ENCODE results near the gene ATP6V0B. TPM values are rescaled to one million over a fixed set of nuclear protein-coding genes. Genes with fewer than 3 reads are reported as not detected.

Gene ATP6V0B
- total and polyA plus RNA-seq, 2 donors (not counting 1 experiment from before 2014, with no cell fraction given), result 91.0 to 198 TPM

DNA sequence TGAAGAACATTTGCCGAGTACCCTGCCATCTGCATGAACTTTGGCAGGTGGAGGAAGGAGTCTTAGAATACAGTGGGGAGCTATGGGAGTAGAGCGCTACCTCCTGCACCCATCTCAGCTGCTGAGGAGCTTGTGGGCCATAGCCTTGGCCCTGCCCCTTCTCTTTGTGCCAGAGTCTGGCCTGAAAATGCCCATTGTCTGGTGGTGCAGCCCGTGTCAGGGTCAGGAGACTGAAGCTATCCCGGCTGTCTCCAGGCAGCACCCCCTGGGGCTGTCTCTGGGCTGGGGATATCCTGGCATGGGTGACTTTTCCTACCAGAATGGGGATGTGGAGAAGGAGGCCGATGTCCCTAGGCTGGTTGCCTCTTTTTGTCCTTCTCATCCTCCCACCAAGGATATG is 20.7 kb upstream of the ATP6V0B start:
- ATAC-seq (ENCODE audit: low read depth) (no peak), DNase-seq (no peak)
- Histone ChIP-seq H3K27ac (ENCODE audit: low read length in 2 of 2) (no peak overlapping the region), H2AFZ (ENCODE audit: insufficient read depth, low read depth, low read length, poor library complexity, severe bottlenecking) (no peak overlapping the region), H3K79me2 (ENCODE audit: control insufficient read depth, insufficient read depth, low read length) (peaks cover 33% of the 10 kb centered on the region), H3K9me3 (ENCODE audit: control extremely low read depth in 1 of 3, control insufficient read depth in 2 of 3, insufficient read depth in 1 of 3, low read length in 2 of 3) (no peaks in the 10 kb centered on the region), H3K4me1 (ENCODE audit: control insufficient read depth in 2 of 2, insufficient read depth in 2 of 2, low read length in 2 of 2) (no peaks in the 10 kb centered on the region), H3K27me3 (replicated peaks in 1 of 4; ENCODE audit: control extremely low read depth in 1 of 4, control insufficient read depth in 3 of 4, insufficient read depth in 4 of 4, low read length in 3 of 4) (no peaks in the 10 kb centered on the region), H3K4me2 (replicated peaks; ENCODE audit: low read depth, low read length, poor library complexity, severe bottlenecking) (no peak overlapping the region), H3K4me3 (ENCODE audit: control extremely low read depth in 1 of 5, extremely low read depth in 1 of 5, insufficient read depth in 1 of 5, low read depth in 2 of 5, low read length in 4 of 5) (no peak overlapping the region), H3K36me3 (replicated peaks in 1 of 2; ENCODE audit: control extremely low read depth in 1 of 2, control insufficient read depth in 1 of 2, extremely low read depth in 1 of 2, insufficient read depth in 2 of 2, low read length in 1 of 2) (peaks cover 0 to 29% of the 10 kb centered on the region in 2 experiments), H4K20me1 (ENCODE audit: control insufficient read depth, insufficient read depth, low read length, poor library complexity, severe bottlenecking) (no peaks in the 10 kb centered on the region), H3K9ac (ENCODE audit: low read length) (no peak overlapping the region)
- 96% methylated on average over 4 of the region's 5 CpGs for WGBS (ENCODE audit: insufficient coverage)
- no peaks in the 10 kb centered on the region for H3K9me3 Mint-ChIP-seq (ENCODE audit: insufficient read depth)
- intact Hi-C loops (cut with micrococcal nuclease), result no loop called here
- H3K4me3 Mint-ChIP-seq, result no peak overlapping the region
- no peaks in the 10 kb centered on the region for H3K27me3 Mint-ChIP-seq
- H3K27ac Mint-ChIP-seq, result no peak overlapping the region
- TF ChIP-seq, protein P1, sequence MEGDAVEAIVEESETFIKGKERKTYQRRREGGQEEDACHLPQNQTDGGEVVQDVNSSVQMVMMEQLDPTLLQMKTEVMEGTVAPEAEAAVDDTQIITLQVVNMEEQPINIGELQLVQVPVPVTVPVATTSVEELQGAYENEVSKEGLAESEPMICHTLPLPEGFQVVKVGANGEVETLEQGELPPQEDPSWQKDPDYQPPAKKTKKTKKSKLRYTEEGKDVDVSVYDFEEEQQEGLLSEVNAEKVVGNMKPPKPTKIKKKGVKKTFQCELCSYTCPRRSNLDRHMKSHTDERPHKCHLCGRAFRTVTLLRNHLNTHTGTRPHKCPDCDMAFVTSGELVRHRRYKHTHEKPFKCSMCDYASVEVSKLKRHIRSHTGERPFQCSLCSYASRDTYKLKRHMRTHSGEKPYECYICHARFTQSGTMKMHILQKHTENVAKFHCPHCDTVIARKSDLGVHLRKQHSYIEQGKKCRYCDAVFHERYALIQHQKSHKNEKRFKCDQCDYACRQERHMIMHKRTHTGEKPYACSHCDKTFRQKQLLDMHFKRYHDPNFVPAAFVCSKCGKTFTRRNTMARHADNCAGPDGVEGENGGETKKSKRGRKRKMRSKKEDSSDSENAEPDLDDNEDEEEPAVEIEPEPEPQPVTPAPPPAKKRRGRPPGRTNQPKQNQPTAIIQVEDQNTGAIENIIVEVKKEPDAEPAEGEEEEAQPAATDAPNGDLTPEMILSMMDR (IDR thresholded peaks at IDR 0.05), result no peak
- TF ChIP-seq EZH2 (IDR thresholded peaks at IDR 0.05; ENCODE audit: borderline replicate concordance, insufficient read depth, low read depth, low read length, poor library complexity, severe bottlenecking), result no peak
- ChIA-PET POLR2A (no interaction called here), CTCF (interaction anchor here (1.5 kb wide), 1 partner anchor 20 kb away, joined by 3 read pairs; no protein-coding TSS in a partner anchor)
- H3K4me1 Mint-ChIP-seq, result peaks cover 5% of the 10 kb centered on the region

DNA sequence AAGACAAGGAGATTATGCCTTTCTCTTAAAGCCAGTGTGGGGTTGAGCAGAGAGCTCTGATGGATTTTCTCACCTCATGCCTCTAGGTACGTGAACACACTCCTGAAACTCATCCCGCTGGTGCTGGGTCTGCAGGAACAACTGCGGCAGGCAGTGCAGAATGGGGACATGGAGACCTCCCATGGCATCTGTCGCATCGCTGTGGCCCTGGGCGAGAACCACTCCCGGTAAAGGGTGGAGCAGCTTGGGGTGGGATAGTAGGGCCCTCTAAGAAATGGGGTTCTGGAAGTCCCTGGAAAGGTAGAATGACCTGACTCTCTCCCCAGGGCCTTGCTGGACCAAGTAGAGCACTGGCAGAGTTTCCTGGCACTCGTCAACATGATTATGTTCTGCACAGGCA is 18.5 kb upstream of the ATP6V0B start:
- DNase-seq, result no peak
- Histone ChIP-seq H2AFZ (ENCODE audit: insufficient read depth, low read depth, low read length, poor library complexity, severe bottlenecking) (no peak overlapping the region), H4K20me1 (ENCODE audit: control insufficient read depth, insufficient read depth, low read length, poor library complexity, severe bottlenecking) (no peaks in the 10 kb centered on the region), H3K9me3 (ENCODE audit: control extremely low read depth in 1 of 3, control insufficient read depth in 2 of 3, insufficient read depth in 1 of 3, low read length in 2 of 3) (no peaks in the 10 kb centered on the region), H3K79me2 (ENCODE audit: control insufficient read depth, insufficient read depth, low read length) (peaks cover 27% of the 10 kb centered on the region), H3K4me1 (ENCODE audit: control insufficient read depth in 2 of 2, insufficient read depth in 2 of 2, low read length in 2 of 2) (no peaks in the 10 kb centered on the region), H3K36me3 (replicated peaks in 1 of 2; ENCODE audit: control extremely low read depth in 1 of 2, control insufficient read depth in 1 of 2, extremely low read depth in 1 of 2, insufficient read depth in 2 of 2, low read length in 1 of 2) (peaks cover 0 to 23% of the 10 kb centered on the region in 2 experiments), H3K4me3 (ENCODE audit: control extremely low read depth in 1 of 5, extremely low read depth in 1 of 5, insufficient read depth in 1 of 5, low read depth in 2 of 5, low read length in 4 of 5) (no peak overlapping the region), H3K4me2 (replicated peaks; ENCODE audit: low read depth, low read length, poor library complexity, severe bottlenecking) (no peak overlapping the region), H3K27me3 (replicated peaks in 1 of 4; ENCODE audit: control extremely low read depth in 1 of 4, control insufficient read depth in 3 of 4, insufficient read depth in 4 of 4, low read length in 3 of 4) (no peaks in the 10 kb centered on the region), H3K9ac (ENCODE audit: low read length) (no peak overlapping the region), H3K27ac (ENCODE audit: low read length in 2 of 2) (no peak overlapping the region)
- H3K9me3 Mint-ChIP-seq (ENCODE audit: insufficient read depth), result no peaks in the 10 kb centered on the region
- H3K4me3 Mint-ChIP-seq, result no peak overlapping the region
- ChIA-PET POLR2A (no interaction called here), CTCF (interaction anchor here (0.9 to 1.2 kb wide), 2 partner anchors 36 to 80 kb away, joined by 3 read pairs; no protein-coding TSS in a partner anchor)
- intact Hi-C loops (cut with micrococcal nuclease), result no loop called here
- no peaks in the 10 kb centered on the region for H3K27me3 Mint-ChIP-seq
- WGBS (ENCODE audit: insufficient coverage), result 97% methylated on average over 8 of the region's 8 CpGs
- no peak for ATAC-seq (ENCODE audit: low read depth)
- no peaks in the 10 kb centered on the region for H3K4me1 Mint-ChIP-seq
- TF ChIP-seq EZH2 (IDR thresholded peaks at IDR 0.05; ENCODE audit: borderline replicate concordance, insufficient read depth, low read depth, low read length, poor library complexity, severe bottlenecking), result no peak
- TF ChIP-seq, protein P1 (IDR thresholded peaks at IDR 0.05), result no peak
- H3K27ac Mint-ChIP-seq, result no peak overlapping the region

Data from B cell (primary cell).